Erythroblast (primary cell): ENCODE results near the gene HDHD2.
A peak's percentile ranks its signal among the peaks of the same experiment; 100 is the strongest.
"Not testable (repeated sequence)": the region's sequence is repeated elsewhere in the genome, so short reads cannot be mapped to it uniquely, and the experiment has no call there.

Experiments
- DNase-seq, 2 experiments: peaks; one replicate each; lab custom pipeline; 2025; lab: John Stamatoyannopoulos, UW
- GATA1 ChIP-seq: IDR thresholded peaks from 2 replicates; pipeline ENCODE4 v1.6.1; 2011; ENCODE audit warnings: low read depth, mild to moderate bottlenecking, control low read depth, low read length, moderate library complexity
- POLR2A ChIP-seq: IDR thresholded peaks from 2 replicates; pipeline ENCODE4 v1.6.1; 2011; ENCODE audit warnings: mild to moderate bottlenecking, low read length

Gene HDHD2, protein sequence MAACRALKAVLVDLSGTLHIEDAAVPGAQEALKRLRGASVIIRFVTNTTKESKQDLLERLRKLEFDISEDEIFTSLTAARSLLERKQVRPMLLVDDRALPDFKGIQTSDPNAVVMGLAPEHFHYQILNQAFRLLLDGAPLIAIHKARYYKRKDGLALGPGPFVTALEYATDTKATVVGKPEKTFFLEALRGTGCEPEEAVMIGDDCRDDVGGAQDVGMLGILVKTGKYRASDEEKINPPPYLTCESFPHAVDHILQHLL

DNA sequence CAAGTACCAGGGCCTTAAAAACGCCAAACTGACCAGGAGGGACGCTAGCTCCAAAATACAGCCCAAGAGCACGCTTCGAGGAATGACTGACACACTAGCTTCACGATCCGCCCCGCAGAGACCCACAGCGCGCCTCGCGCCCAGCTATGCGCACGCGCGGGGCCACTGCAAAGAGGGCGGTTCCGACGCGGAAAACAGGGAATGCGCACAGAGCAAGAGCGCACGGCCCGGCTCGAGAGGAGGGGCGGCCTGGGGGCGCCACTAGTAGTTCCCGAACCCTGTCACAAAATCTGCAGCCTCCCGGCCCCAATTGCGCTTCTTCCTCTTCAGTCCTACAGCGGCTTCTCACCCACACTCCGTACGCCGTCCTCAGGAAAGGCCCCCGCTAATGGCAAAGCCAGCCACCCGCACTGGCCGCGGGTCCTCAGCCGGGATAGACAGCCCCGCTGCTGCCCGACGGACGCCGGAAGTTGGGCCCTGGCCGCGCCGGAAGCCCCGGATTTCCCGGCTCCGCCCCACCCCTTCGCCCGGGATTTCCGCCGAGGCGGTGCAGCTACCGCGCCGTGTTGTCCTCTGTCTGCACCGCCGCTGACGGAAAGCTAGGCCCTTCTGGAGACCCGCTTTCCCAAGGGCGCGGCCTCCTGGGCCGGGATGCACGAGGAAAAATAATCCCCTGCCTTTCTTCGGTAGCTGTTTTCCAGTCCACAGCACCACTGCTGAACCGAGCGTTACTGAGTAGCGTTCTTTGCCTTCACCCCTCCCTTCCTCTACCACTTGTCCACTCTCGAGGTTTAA is at the start of gene HDHD2:
TSS of gene HDHD2 (minus strand) at position 472 of the 795 bp plus-strand sequence. CDS start 14,061 bp downstream, outside the sequence.
- TF ChIP-seq POLR2A, result peak; percentile 78
- TF ChIP-seq GATA1, result no peak
- DNase-seq, result peak; percentile 81 to 83

DNA sequence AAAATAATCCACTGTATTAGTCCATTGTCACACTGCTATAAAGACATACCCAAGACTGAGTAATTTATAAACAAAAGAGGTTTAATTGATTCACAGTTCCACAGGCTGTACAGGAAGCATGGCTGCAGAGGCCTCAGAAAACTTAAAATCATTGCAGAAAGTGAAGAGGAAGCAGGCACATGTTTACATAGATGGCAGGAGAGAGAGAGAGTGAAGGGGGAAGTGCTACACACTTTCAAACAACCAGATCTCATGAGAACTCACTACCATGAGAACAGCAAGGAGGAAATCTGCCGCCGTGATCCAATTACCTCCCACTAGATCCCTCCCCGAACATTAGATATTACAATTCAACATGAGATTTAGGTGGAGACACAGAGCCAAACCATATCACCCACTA is 45.7 kb upstream of the HDHD2 start:
- DNase-seq, result not testable (repeated sequence)

DNA sequence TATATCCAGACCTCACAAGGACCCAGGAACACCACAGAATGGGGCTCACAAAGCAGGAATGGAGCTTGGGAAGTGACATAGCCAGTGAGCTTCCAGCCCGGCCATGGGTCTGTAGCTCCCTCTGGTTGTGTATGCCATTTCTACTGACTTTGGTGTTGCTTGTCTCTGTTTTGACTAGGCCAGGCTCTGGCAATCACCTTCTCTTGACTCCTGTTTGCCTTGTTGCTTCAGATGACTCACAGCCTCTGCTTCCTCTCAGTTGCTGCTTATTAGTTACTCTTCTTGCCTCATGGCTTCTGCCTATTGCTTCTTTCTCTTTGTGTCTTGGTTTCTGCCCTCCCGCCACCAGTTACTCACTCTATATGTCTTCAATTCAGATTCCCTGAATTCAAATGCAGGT is 41.7 kb upstream of the HDHD2 start:
- peak in 1 of 2 experiments; percentile 15 for DNase-seq
- no peak for TF ChIP-seq POLR2A
- no peak for TF ChIP-seq GATA1

DNA sequence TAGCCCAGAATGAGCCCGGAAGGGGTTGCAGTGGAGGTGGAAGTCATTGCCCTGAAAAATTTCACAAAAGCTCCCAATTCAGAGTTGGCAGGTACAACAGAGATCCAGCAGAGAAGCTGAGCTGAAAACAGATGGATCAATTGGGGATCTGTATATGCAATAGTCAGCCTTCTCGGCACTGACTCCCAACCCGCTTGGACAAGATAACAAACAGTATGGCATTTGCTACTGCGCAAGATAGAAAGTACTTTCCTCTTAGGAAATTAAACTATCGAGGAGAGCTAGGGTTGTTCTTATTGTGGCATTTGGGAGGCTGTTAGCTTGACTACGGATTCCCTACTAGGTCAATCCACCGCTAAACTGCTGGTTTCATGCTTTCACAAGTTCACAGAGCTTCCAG is 37.4 kb upstream of the HDHD2 start:
- no peak for DNase-seq
- no peak for TF ChIP-seq POLR2A
- no peak for TF ChIP-seq GATA1

DNA sequence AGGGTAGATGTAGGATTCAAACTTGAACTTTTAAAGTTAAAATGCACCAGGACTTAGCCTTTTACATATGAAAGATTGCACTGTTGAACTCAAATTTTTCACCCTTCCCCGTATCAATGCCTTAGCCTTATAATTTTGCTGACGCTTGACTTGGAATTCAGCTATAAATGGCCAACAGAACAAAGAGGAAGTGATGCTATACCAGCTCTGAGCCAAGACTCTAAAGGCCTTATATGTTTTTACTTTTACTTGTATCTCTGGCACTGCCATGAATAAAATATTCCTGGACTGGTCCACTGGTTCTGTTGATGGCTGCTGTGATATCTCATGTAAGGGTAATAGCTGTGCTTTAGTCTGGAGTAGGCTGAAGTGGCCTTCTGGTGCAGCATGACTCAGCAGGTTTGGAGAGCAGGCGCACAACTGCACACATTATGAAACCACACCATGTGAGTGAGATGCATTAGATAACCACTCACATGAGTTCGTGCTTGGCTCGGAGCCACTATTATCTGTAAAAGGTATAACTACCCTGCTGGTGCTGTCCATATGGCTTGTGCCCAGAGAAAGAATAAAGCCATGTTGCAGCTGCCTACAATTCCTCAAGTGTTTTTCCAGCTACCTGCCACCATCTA is 34.2 kb upstream of the HDHD2 start:
- TF ChIP-seq GATA1 (no peak), POLR2A (no peak)
- peak; percentile 81 to 90 for DNase-seq

DNA sequence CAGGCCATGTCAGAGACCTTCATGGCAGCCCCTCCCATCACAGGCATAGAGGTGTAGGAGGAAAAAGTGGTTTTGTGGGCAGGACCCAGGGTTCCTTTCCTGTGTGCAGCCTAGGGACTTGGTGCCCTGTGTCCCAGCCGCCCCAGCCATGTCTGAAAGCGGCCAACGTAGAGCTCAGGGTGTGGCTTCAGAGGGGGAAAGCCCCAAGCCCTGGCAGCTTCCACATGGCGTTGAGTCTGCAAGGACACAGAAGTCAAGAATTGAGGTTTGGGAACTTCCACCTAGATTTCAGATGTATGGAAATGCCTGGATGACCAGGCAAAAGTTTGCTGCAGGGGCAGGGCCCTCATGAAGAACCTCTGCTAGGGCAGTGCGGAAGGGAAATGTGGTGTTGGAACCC is 31.9 kb upstream of the HDHD2 start:
- not testable (repeated sequence) for DNase-seq

DNA sequence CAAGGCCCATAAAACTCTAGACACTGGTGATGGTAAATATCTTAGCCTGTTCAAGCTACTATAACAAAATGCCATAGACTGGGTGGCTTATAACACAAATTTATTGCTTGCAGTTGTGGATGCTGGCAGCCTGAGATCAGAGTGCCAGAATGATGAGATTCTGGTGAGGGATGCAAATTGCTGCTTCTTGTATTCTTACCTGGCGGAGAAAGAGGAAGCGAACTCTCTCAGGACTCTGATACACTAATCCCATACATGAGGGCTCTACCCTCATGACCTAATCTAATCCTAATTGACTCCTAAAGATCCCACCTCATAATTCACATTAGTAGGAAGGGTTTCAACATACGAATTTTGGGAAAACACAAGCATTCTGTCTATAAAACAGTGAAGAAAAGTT is 30.5 kb upstream of the HDHD2 start:
- TF ChIP-seq POLR2A (no peak), GATA1 (no peak)
- DNase-seq, result no peak

DNA sequence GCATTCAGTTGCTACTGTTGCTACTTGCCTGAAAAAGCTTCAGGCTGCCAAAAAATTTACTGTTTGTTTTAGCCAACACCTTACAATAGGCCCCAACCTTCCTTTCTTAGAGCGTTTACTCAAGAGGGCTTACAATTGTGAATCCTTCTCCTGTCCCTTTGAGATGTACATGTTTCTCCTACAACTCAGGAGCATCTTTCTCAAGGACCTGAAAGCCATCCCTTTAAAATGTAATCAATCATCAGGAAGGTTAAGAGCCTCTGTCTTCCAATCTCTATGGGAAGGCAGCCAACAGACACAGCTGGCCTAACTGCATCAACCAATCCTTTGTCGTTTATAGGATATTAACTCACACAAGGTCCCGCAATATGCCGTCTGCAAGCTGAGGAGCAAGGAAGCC is 29.2 kb upstream of the HDHD2 start:
- DNase-seq, result no peak
- TF ChIP-seq POLR2A (no peak), GATA1 (no peak)

DNA sequence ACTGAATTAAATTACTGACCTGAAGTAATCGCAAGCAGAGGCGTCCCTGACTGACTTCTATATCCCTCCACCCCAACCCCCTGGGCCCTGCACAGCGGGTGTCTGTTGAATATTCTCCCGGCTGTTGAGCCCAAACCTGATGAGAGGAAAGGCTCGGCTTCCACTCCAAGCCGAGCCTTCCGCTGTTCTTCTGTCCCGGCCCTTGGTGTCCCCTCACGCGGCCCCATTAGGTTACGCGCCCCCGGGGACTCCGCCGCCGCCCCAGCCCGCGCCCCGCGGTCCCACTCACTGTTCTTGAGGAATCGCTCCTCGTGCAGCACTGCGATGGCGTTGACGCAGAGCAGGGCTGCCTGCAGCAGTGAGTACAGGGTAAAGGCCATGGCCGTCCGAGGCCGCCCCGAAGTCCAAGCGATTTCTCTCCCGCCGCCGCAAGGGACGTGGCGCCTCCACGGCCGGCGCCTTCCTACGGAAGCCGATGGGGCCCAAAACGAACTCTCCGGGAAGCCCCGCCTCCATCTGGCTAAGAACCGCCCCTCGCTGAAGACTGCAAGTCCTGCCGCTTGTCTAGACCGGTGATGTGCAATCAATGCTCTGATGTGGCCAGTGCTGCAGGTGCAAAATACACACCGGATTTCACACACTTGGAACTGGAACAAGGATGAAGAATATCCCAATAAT is 25.7 kb upstream of the HDHD2 start, which contains the start of gene IER3IP1:
TSS of gene IER3IP1 (minus strand) at position 467 of the 678 bp plus-strand sequence. CDS start at position 380, 87 bp downstream.
- peak; percentile 94 to 95 for DNase-seq
- TF ChIP-seq GATA1 (no peak), POLR2A (peak; percentile 62)

DNA sequence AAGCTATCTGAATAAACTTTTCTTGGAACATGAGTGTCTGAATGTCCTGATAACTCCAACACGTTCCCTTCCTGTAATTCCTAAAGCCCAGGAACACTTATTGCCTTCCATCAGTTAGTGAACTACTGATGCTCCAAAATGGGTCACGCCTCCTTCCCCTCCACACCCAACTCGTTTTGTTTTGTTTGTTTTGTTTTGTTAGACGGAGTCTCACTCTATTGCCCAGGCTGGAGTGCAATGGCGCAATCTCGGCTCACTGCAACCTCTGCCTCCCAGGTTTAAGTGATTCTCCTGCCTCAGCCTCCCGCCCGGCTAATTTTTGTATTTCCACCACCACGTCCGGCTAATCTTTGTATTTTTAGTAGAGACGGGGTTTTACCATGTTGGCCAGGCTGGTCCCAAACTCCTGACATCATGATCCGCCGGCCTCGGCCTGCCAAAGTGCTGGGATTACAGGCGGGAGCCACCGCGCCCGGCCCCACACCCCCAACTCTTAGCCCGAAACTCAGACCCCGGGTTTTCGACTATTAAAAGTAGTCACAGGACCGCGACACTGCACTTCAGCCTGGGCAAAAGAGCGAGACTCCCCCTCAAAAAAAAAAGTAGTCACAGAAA is 25.1 kb upstream of the HDHD2 start:
- DNase-seq, result peak in 1 of 2 experiments; percentile 48
- TF ChIP-seq POLR2A (no peak), GATA1 (no peak)

DNA sequence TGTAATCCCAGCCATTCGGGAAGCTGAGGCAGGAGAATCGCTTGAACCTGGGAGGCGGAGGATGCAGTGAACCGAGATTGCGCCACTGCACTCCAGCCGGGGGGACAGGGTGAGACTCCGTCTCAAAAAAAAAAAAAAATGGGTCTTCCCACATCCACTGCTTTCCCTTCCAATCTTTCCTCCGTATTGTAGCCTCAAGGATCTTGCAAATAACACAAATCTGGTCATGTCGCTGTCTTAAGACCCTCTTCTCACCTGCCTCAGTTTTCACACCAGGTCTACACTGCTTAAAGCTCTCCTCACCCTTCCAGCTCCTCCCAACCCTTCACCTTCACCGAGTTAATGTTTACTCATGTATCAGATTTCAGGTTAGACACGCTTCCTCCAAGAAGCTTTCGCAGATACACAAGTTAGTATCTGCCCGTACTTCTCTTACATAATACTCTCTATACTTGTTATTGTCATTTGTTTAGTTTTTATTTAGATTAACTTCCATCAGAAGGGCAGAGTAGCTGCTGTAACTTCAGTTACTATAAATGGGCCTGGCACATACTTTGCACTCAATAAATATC is 24.3 kb upstream of the HDHD2 start:
- no peak for DNase-seq
- no peak for TF ChIP-seq GATA1
- no peak for TF ChIP-seq POLR2A

DNA sequence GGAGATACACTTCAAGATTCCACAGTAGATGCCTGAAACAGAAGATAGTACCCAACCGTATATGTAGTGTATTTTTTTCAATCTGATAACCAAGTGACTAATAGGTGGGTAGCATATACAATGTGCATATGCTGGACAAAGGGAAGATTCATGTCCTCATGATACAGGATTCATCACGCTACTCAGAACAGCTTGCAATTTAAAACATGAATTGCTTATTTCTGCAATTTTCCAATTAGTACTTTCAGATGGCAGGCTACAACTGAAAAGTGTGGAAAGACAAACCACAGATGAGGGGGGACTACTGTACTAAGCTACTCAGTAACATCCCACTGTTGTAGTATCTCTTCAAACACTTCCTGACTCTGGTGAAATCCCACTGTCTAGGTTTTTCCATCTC is 22.2 kb upstream of the HDHD2 start:
- no peak for TF ChIP-seq POLR2A
- DNase-seq, result peak in 1 of 2 experiments; percentile 25

DNA sequence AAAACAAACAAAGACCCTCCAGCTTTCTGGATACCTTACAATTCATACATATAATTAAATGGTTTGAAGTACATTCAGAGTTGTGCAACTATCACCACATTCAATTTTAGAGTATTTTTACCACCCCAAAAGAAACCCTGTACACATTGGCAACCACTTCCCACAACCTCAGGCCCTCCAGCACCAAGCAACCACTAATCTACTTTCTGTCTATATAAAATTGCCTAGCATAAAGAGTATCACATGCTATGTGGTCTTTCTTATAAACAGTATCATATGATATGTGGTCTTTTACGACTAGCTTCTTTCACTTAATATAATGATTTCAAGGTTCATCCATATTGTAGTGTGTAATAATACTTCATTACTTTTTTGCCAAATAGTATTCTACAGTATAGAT is 18.6 kb upstream of the HDHD2 start:
- no peak for DNase-seq
- TF ChIP-seq POLR2A (no peak), GATA1 (no peak)

DNA sequence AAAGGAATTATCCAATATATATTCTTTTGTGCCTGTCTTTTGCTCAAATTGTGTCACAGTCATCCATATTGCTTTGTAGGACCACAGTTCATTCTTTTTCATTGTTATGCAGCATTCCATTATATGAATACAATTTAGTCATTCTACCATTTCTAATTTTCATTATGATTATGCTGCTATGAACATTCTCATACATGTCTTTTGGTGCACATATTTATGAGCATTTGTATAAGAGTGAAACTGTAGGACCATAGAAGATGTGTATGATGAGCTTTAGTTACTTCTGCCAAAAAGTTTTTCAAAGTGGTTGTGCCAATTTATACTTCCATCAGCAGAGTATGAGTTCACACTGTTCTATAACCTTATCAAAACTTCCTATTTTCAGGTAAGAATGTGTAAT is 18.2 kb upstream of the HDHD2 start:
- TF ChIP-seq POLR2A, result no peak
- TF ChIP-seq GATA1, result no peak

More for the DNA sequence above, 18.2 kb upstream of the HDHD2 start:
- no peak for DNase-seq
